ENCODE results near the gene THRB.

DNA sequence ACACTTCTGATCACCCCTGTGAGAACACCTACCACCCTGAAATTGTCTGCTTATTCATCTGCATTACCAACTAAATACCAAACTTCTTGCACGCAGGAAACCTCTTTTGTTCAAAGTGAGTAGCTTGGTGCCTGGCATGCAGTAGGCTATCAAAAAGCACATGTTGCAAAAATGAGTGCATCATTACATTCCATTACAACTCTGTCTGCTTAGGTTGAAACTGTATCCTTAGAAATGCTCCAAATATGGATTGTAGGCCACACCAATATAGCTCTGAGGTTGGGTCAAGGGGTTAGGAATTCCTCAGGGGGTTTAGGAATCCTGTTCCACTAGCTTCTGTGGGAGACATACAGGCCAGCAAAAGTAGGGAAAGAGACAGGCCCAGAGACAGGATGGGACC lies 107.2 kb downstream of the THRB start:
- no peak for TF ChIP-seq CHD4 (IDR thresholded peaks at IDR 0.05; ENCODE audit: borderline replicate concordance)
- no peak for TF ChIP-seq CTCF (IDR thresholded peaks at IDR 0.05)
- TF ChIP-seq USF2 (IDR thresholded peaks at IDR 0.05): no peak
- no peak for TF ChIP-seq POLR2A (IDR thresholded peaks at IDR 0.05; ENCODE audit: low read length)
- TF ChIP-seq NFE2L2 (conservative IDR thresholded peaks at IDR 0.05; ENCODE audit: low read length): no peak
- no peak for TF ChIP-seq EP300 (IDR thresholded peaks at IDR 0.05)
- TF ChIP-seq KDM1A (IDR thresholded peaks at IDR 0.05; ENCODE audit: low read depth): no peak
- no peak for TF ChIP-seq JUNB (IDR thresholded peaks at IDR 0.05)
- TF ChIP-seq POLR2AphosphoS2 (conservative IDR thresholded peaks at IDR 0.05; ENCODE audit: low read length): no peak
- TF ChIP-seq BCL3 (IDR thresholded peaks at IDR 0.05): no peak
- TF ChIP-seq FOSL2 (IDR thresholded peaks at IDR 0.05): no peak
- TF ChIP-seq FOSL2 (CRISPR knock-in tag; IDR thresholded peaks at IDR 0.05): no peak
- no peak for TF ChIP-seq E2F6 (IDR thresholded peaks at IDR 0.05; ENCODE audit: borderline replicate concordance, low read depth)
- no peak for TF ChIP-seq REST (IDR thresholded peaks at IDR 0.05)
- no peak for TF ChIP-seq MAFK (IDR thresholded peaks at IDR 0.05; ENCODE audit: partially characterized antibody)
